ENCODE results near the gene ARMH2.

Gene ARMH2

GRCh38 chr6:24821860-24822444, 23.2 kb upstream of the ARMH2 start:
- no peak for TF ChIP-seq SIN3A (IDR thresholded peaks at IDR 0.05; ENCODE audit: borderline replicate concordance, insufficient read depth, low read length)
- no peak for TF ChIP-seq TAF1 (IDR thresholded peaks at IDR 0.05; ENCODE audit: borderline replicate concordance, insufficient read depth, low read length)
- TF ChIP-seq REST (IDR thresholded peaks at IDR 0.05; ENCODE audit: insufficient read depth in 1 of 2, low read depth in 2 of 2, low read length in 2 of 2), result no peak
- TF ChIP-seq POLR2AphosphoS5 (IDR thresholded peaks at IDR 0.05; ENCODE audit: low read depth, low read length), result no peak
- TF ChIP-seq FOXP2 (optimal IDR thresholded peaks at IDR 0.05; ENCODE audit: borderline replicate concordance, extremely low read depth, extremely low read length, insufficient read depth), result no peak

- no peak for TF ChIP-seq REST (IDR thresholded peaks at IDR 0.05; ENCODE audit: insufficient read depth in 1 of 2, low read depth in 2 of 2, low read length in 2 of 2)
- TF ChIP-seq FOXP2 (optimal IDR thresholded peaks at IDR 0.05; ENCODE audit: borderline replicate concordance, extremely low read depth, extremely low read length, insufficient read depth), result no peak
- no peak for TF ChIP-seq POLR2AphosphoS5 (IDR thresholded peaks at IDR 0.05; ENCODE audit: low read depth, low read length)
- no peak for TF ChIP-seq SIN3A (IDR thresholded peaks at IDR 0.05; ENCODE audit: borderline replicate concordance, insufficient read depth, low read length)
- no peak for TF ChIP-seq TAF1 (IDR thresholded peaks at IDR 0.05; ENCODE audit: borderline replicate concordance, insufficient read depth, low read length)
Measured at GRCh38 chr6:24818346-24818745, 19.6 kb upstream of the ARMH2 start.

GRCh38 chr6:24809728-24810127, 11.0 kb upstream of the ARMH2 start:
- TF ChIP-seq TAF1 (IDR thresholded peaks at IDR 0.05; ENCODE audit: borderline replicate concordance, insufficient read depth, low read length) (no peak), POLR2AphosphoS5 (IDR thresholded peaks at IDR 0.05; ENCODE audit: low read depth, low read length) (no peak), REST (IDR thresholded peaks at IDR 0.05; ENCODE audit: insufficient read depth in 1 of 2, low read depth in 2 of 2, low read length in 2 of 2) (no peak), FOXP2 (optimal IDR thresholded peaks at IDR 0.05; ENCODE audit: borderline replicate concordance, extremely low read depth, extremely low read length, insufficient read depth) (no peak), SIN3A (IDR thresholded peaks at IDR 0.05; ENCODE audit: borderline replicate concordance, insufficient read depth, low read length) (no peak)

- TF ChIP-seq SIN3A (IDR thresholded peaks at IDR 0.05; ENCODE audit: borderline replicate concordance, insufficient read depth, low read length), result no peak
- TF ChIP-seq FOXP2 (optimal IDR thresholded peaks at IDR 0.05; ENCODE audit: borderline replicate concordance, extremely low read depth, extremely low read length, insufficient read depth), result no peak
- no peak for TF ChIP-seq POLR2AphosphoS5 (IDR thresholded peaks at IDR 0.05; ENCODE audit: low read depth, low read length)
- TF ChIP-seq REST (IDR thresholded peaks at IDR 0.05; ENCODE audit: insufficient read depth in 1 of 2, low read depth in 2 of 2, low read length in 2 of 2), result no peak
- no peak for TF ChIP-seq TAF1 (IDR thresholded peaks at IDR 0.05; ENCODE audit: borderline replicate concordance, insufficient read depth, low read length)
Measured at GRCh38 chr6:24807584-24807983, 8.9 kb upstream of the ARMH2 start.

Data from PFSK-1 (cell line).